NCI-H1694 (cell line): ENCODE data around the gene BSCL2.
"Not testable (repeated sequence)": the region's sequence is repeated elsewhere in the genome, so short reads cannot be mapped to it uniquely, and the experiment has no call there.

Source experiments
- DNase-seq: peaks from one replicate; lab custom pipeline; 2025; lab: John Stamatoyannopoulos, UW

The BSCL2 gene

DNA sequence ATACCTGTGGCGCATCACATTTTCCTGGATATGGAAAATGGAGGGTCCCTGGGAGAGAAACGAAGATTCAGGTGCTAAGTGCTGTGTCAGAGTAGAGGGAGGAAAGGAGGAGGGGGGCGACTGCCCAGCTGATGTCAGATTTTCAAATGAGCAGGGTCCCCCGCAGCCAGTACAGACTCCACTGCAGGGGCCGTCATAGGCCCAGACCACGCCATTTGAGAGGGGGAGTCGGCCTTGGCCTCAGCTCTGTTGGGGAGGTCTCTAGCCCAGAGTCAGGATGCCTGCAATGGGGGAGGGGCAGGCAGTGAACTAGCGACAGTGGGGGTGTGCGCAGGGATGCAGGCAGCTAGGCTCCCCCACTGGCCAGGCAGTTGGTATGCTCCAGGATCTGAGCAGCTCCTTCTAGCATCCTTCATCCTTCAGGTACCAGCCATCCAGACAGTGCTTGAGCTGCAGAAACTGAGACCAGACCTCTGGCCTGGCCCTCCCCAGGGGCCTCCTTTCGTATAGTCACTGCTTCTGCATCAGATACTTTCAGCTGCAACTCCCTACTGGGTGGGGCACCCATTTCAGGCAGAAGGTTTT lies at the start of gene BSCL2, which contains the start of gene GNG3:
Gene BSCL2, minus strand, starts transcription at position 148 of the 585 bp plus-strand sequence. CDS start 229 bp downstream, outside the sequence.
Gene GNG3, plus strand, starts transcription at position 400 of the 585 bp plus-strand sequence. CDS start 620 bp downstream, outside the sequence.
- no peak for DNase-seq

DNA sequence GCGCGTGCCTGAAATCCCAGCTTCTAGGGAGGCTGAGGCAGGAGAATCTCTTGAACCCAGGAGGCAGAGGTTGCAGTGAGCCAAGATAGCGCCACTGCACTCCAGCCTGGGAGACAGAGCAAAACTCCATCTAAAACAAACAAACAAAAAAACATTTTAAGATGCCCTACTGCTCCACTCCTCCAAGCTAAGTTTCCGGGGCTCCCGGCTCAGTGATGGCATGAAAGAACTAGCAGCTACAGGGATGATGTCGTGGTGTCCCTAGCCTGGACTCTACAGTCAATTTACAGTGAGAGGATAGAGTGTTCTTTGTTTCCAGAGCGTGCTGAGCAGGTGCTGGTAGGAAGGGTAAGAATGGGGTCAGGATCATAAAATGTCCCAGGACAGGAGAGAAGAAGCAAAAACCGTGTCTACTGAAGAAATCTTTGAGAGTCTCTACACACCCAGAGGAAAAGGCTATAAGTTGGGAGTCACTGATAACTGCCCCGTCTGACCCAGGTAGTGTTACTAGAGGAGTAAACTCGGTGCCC lies 47.9 kb upstream of the BSCL2 start:
- DNase-seq = no peak

DNA sequence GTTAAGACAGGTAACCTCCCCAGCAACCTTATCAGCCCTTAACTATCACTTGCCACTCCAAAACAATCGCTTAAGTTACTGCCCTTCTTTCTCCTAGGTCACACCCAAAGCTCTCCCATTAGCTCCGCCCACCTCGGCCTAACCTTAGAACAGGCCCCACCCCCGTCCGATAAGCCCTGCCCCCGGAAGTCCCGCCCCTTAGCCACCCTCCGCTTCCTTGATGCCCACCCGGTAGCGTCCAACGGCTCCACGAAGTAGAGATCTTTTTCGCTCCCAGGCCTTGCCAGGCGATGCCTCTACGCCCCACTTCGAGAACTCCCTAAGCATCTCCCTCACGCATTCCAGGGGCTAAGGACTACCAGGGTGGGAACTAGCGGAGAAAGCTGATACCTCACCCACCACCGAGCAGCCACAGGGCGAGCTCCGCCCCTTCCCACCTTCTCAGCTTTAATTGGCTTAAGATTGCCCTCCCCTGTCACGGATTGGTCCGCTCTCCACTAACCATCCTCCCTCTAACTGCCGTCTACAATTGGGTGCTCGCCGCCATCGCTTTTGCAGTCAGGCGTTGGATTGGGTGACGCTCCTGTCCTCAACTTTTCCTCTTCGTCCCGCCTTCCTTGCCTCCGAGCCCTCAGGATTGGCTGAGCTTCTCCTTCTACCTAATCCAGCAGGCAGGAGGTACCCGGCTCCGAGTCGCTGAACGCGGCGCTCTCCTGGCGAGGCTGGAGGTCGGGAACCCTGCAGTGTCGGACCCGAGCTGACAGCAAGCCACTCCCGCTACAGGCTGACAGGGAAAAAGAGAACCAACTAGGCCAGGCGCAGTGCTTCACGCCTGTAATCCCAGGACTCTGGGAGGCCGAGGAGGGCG lies 46.7 kb upstream of the BSCL2 start, which contains the start of gene ZBTB3:
Gene ZBTB3, minus strand, starts transcription at position 425 of the 868 bp plus-strand sequence. CDS start 496 bp downstream, outside the sequence.
- peak; percentile 97 for DNase-seq

DNA sequence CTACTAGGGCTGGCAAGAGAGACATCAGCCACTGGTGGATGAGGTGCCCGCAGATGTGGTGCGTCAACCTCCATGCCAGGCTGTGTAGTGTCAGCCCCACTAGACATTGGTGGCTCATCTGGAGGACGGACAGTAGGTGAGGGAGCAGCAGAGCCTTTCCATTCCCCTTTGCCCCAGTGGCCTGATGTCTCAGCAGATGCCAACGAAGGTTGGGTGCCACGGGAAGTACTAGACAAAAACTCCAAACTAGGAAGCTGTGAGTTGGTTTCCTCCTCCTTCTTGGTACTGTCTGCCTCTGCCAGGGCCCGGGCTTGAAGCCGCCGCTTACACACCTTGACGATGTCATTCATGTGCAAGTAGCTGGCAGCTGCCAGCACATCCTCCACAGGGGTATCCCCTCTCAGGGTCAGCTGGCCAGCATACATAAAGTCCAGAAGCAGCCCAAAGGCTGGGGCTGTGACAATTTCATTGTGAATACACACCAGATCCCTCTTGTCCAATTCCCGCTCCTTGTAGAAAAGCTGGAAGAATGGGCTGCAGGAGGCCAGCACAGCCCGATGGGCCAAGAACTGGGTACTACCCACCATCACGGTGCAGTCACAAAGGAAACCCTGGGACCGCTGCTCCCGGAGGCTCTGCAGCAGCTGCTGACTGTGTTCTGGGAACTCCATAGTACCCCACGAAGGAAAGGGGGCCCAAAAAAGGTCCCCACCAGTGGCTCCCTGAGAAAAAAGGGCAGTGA lies 45.9 kb upstream of the BSCL2 start:
- no peak for DNase-seq

DNA sequence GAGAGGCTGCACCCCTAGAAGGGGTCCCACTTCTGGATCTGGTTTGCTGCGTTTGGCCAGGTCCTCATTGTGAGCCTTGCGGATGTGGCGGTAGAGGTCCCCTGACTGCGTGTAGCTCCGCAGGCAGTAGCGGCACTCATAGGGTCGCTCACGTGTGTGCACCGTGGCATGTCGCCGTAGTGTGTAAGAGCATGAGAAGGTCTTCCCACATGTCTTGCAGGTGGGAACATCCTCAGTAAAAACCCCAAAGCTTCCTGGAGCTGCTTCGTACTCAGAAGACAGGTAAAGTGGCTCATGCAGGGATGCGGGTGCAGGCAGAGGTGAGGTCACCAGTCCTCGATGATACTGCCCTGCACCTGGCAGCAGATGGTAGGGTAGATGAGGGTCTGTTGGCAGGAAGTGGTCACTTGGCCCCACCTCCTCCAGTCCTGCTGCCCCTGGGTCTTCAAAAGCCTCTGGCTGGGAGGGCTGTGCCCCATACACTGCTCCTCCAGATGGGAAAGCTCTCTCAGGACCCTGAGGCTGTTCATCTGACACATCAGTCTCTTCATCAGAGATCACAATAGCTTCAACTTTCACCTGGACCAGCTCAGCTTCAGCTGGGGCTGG lies 45.1 kb upstream of the BSCL2 start:
- no peak for DNase-seq

DNA sequence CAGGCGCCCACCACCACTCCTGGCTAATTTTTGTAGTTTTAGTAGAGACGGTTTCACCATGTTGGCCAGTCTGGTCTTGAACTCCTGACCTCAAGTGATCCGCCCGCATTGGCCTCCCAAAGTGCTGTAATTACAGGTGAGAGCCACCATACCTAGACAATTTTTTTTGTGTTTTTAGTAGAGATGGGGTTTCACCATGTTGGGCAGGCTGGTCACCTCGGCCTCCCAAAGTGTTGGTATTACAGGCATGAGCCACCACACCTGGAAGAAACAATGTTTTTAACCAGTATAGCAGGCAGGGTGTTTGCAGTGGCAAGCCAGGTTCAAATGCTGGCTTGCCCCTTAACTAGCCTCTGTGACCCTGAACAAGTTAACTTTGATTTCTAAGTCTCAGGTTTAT lies 42.7 kb upstream of the BSCL2 start:
- not testable (repeated sequence) for DNase-seq

DNA sequence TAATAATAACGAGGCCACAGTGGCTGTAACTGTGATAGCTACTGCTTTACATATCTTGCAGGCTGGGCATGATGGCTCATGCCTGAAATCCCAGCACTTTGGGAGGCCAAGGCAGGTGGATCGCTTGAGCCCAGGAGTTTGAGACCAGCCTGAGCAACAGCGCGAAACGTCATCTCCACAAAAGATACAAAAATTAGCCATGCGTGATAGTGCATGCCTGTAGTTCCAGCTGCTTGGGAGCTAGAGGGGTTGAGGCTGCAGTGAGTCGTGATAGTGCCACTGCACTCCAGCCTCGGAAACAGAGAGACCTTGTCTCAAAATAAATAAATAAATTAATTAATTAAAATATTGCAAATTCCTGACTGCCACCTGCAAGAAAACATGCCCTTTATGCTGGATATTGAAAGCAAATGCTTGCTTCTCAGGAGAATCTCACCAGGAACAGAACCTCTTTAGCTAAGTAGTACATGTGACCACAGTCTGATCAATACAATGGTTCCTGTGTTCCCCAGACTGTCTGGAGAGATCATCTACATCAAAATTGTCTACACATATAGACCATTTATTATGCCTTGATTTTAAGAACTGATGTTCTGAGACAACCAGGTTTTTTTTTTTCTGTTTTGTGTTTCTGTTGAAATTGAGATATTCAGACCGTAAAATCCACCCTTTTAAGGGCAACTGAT lies 40.4 kb upstream of the BSCL2 start:
- DNase-seq = no peak

DNA sequence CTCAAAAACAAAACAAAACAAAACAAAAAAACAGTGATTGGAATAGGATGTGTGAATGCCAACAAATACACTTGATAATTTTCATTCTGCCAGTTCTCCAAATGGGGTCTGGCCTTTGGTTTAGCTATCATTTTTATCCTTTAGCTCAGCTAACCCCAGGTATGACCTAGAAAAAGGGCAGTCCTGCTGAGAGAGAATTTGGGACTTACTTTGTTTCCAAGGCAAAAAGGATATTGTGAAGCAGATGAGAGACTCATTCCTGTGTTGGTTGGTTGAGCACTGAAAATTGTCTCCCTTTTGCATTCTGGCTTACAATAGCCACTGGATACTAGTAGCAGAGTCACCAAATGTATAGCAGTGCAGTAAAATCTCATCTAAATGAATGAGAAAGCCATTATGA lies 30.0 kb upstream of the BSCL2 start:
- DNase-seq = no peak

DNA sequence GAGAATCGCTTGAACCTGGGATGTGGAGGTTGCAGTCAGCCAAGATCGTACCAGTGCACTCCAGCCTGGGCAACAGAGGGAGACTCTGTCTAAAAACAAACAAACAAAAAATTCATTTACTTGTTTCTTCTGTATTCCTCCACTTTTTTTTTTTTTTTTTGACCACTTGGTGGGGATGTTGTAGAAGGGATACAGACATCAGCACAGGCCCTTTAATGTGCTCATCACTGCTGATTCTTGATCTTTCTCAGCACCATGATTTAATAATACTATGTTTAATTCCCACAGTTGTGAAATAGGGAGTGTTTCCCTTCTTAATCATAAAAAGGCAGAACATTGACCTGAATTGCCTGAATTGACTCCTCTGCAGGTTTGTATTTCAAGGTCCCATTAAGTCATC lies 25.6 kb upstream of the BSCL2 start:
- peak; percentile 16 for DNase-seq

DNA sequence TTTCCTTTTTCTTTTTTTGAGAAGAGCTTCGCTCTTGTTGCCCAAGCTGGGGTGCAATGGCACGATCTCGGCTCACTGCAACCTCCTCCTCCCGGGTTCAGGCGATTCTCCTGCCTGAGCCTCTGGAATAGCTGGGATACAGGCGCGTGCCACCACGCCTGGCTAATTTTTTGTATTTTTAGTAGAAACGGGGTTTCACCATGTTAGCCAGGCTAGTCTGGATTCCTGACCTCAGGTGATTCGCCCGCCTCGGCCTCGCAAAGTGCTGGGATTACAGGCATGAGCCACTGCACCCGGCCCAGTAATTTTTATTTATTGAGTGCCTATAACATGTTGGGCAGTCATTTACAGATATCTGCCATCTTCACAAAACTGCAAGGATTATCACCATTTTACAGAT lies 22.9 kb upstream of the BSCL2 start:
- DNase-seq = not testable (repeated sequence)

DNA sequence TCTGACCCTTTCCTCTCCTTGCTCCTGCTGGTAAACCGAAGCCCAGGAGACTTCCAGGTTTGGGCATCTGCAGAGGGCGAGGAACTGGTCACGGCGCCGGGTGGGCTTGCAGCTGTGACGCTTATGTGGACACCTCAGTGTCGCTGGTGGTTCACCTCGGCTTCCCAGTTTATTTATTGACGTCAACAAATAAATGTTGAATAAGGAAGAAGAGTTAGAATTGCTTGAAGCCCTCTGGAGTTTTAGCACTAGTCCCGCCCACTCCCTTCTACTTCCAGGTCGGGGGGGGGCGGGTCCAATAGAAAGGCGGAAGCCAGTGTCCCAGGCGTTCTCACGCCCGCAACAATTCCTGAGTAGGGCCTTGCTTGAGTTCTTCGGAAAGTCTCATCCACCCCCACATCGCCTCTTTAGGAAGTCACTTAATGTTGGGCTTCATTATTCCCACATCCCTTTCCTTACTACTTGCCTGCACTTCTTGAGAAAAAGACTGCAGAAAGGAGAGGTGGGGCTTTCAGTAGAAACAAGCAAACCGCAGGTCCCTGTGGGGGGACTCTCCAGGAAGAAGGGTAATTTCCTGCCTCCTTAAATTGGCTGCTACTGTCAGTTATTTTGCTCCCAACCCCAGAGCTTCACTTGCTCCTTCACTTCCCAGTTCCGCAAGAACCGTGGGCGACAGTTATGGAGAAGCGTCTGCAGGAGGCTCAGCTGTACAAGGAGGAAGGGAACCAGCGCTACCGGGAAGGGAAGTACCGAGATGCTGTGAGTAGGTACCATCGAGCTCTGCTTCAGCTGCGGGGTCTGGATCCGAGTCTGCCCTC lies 21.2 kb upstream of the BSCL2 start, which contains the start of gene TTC9C:
Gene TTC9C, plus strand, starts transcription at position 316 of the 818 bp plus-strand sequence. Its CDS starts 363 bp downstream, at position 679.
- peak; percentile 67 for DNase-seq

DNA sequence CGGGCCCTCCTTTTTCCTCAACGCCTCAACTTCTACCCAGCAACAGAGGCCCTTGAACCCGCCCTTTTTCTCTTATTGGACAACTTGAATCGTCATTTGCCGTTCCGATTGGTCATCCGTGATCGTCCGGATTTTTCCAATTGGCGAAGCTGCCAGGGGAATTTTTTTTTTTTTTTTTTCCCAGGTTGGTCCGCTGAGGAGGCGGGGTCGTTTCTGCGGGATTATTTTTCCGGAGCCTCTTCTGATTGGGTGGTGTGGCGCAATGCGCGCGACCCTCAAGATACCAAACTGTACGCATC lies 20.6 kb upstream of the BSCL2 start:
- DNase-seq = peak; percentile 96

DNA sequence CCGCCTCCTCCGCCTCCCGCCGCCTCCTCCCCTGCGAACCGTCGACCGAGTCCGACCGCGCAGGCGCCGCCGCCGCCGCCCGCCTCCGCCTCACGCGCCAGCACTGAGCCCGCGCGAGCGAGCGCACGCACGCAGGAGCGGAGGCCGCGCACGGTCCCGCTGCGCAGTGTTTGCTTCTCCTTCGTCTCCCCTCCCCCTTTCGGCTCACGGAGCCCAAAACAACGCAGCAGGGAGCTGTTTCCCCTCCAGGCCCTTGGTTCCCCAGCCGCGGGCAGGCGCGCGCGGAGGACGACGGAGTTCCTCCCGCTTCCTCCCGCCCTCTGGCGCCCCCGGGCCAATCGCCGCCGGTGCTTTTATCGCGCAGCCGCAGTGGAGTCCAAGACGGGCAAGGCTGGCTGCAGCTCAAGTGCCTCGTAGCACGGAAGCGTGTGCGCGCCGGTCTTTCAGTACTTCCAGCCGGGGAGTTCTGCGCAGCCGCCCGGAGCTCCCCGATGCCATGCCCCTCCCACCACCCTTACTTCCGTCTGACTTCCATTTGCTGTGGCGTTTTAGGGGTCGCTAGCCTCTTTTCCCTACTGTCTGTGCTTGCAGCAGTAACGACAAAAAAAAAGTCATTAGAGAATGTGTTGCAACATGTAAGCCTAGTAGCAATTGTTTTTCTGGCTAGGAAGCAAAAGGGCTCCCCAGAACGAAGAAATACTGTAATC lies 20.1 kb upstream of the BSCL2 start, which contains the start of gene HNRNPUL2:
Gene HNRNPUL2, minus strand, starts transcription at position 293 of the 707 bp plus-strand sequence. CDS start 301 bp downstream, outside the sequence.
- DNase-seq = peak; percentile 94

DNA sequence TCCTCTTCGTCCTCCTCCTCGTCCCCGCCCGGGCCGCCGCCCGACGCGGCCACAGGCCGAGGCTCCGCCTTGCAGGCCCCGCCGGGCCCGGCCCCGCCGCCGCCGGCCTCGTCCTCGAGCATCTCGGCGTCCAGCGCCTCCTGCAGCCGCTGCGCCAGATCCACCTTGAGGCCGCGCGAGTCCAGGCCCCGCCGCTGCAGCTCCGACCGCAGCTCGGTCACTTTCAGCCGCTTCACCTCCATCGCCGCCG lies 19.6 kb upstream of the BSCL2 start:
- no peak for DNase-seq

DNA sequence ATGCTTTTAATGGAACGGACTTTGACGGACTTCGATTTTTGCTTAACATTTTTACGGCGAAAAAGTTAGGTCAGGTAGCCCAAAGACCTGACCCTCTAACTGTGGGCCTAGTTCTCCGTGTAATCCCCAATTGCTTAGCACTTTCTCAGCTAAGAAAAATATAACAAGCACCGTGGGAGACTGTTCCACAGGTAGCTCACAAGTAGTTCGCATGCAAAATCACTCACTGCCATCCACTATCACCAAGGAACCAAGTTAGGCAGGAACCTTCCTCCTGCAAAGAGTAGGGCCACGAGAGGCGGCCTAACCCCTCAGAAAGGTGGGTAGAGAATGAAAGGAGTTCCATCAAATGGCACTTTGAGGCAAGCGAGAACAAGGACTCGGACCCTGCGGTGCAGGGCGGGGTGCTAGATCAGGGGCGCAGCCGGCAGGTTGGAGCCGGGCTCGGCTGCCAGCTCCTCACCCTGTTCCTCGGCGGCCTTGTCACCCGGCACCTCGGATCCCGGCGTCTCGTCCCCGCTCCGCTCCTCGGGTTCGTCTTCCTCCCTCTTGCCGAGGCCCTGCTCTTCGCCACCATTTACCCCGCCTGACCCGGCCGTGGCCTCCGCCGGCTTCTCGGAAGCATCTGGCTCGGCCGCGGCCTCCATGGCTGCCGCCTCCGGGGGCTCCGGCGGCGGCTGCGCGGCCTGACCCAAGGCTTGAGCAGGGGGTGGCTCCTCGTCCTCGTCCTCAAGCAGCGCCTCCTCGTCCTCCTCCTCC lies 19.1 kb upstream of the BSCL2 start:
- no peak for DNase-seq

DNA sequence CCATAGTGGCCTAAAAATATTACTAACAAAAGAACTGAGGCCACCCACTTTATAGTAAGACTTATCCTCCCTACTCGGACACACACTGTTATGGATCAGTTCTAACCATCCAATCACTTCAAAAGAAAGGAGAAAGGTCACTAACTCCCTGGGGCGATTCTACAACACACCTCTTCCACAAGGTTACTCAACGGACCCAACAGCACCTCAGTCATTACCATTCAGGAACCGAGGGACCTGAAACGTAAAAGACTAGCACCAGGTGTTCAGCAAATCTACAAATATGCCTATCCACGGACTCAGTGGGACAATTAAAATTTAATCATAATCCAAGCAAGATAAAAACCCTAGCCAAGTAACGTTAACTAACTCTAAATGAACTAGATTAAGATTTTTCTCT lies 18.4 kb upstream of the BSCL2 start:
- no peak for DNase-seq

DNA sequence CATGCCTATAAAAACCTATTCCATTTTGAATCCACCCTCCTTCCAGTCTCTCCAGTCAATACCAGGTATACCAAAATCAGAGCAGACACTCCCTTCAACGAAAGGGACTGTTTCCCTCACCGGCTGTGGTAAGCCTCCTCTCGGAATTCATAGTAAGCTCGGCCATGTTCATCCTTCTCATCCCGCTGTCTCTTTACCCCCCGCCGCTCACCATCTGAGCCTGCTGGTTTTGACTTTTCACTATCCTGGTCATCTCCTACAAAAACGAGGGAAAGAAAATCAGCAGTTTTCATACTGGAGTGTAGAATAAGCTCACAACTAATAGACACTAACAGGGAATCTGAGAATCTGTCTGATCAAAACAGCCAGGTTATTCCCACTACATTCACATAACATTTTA lies 16.9 kb upstream of the BSCL2 start:
- no peak for DNase-seq

DNA sequence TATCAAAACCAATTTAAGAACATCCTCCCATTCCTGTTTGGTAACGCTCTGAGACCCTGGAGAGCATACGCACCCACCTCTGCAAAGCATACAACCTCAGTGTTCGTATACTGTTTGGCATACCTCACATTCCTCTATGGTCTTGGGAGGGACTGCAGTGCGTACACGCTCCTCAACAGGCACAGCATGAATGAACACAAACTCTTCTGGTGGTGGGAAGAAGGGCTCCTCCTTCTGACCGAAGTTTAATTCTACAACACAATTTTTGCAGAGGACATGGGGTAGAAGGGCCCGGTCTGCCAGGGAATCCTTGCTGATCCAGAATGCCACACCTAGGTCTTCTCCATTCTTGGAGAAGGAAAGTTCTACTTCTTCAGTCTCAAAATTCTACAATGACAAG lies 14.8 kb upstream of the BSCL2 start:
- DNase-seq = no peak

DNA sequence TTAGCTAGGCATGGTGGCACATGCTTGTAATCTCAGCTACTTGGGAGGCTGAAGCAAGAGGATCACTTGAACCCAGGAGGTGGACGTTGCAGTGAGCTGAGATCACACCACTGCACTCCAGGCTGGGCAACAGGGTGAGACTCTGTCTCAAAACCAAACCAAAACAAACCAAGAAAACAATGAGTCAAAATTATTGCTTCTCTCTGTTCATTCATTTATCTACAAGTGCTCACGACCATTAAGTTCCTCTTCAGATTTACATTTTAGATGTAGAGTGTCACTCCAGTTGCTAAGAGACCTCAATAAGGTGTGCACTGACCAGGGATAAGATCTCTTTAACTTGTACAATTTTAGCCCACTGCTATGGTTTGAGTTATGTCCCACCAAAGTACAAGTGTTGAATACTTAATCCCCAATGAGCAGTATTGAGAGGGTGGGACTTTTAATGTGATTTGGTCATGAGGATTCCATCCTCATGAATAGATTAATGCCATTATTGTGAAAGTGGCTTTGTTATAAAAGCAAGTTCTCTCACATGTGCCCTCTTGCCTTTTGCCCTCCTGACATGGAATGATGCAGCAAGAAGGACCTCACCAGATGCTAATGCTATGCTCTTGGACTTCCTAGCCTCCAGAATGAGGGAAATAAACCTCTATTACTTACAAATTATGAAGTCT lies 12.2 kb upstream of the BSCL2 start:
- no peak for DNase-seq
